ENCODE data around the gene GLDC.
"Not testable (repeated sequence)": the region's sequence is repeated elsewhere in the genome, so short reads cannot be mapped to it uniquely, and the experiment has no call there.

The GLDC gene

GRCh38 chr9:6562871-6563430 is 82.6 kb downstream of the GLDC start:
- DNase-seq, result no peak

GRCh38 chr9:6562201-6562600 is 83.3 kb downstream of the GLDC start:
- DNase-seq, result no peak

GRCh38 chr9:6557883-6558616 is 87.5 kb downstream of the GLDC start:
- DNase-seq, result peak; percentile 69

GRCh38 chr9:6553866-6554265 is 91.7 kb downstream of the GLDC start:
- DNase-seq, result no peak

GRCh38 chr9:6552498-6553121 is 92.9 kb downstream of the GLDC start:
- DNase-seq, result no peak

- DNase-seq, result peak; percentile 67
Measured at GRCh38 chr9:6552033-6552432, 93.5 kb downstream of the GLDC start.

- no peak for DNase-seq
Measured at GRCh38 chr9:6551136-6551535, 94.4 kb downstream of the GLDC start.

- DNase-seq, result peak; percentile 68
Measured at GRCh38 chr9:6549106-6549800, 96.3 kb downstream of the GLDC start.

- no peak for DNase-seq
Measured at GRCh38 chr9:6545017-6545691, 100.4 kb downstream of the GLDC start.

GRCh38 chr9:6543204-6543603 is 102.3 kb downstream of the GLDC start:
- DNase-seq, result no peak

GRCh38 chr9:6542617-6543016 is 102.9 kb downstream of the GLDC start:
- DNase-seq, result not testable (repeated sequence)

- no peak for DNase-seq
Measured at GRCh38 chr9:6538666-6539071, 106.9 kb downstream of the GLDC start.

GRCh38 chr9:6535594-6535993 is 109.9 kb downstream of the GLDC start:
- no peak for DNase-seq

- DNase-seq, result no peak
Measured at GRCh38 chr9:6525326-6526045, 120.0 kb downstream of the GLDC start.

- no peak for DNase-seq
Measured at GRCh38 chr9:6522263-6522662, 123.3 kb downstream of the GLDC start.

GRCh38 chr9:6512085-6512657 is 133.4 kb downstream of the GLDC start:
- no peak for DNase-seq

- DNase-seq, result no peak
Measured at GRCh38 chr9:6506571-6506970, 139.0 kb downstream of the GLDC start.

- DNase-seq, result no peak
Measured at GRCh38 chr9:6502399-6502798, 143.1 kb downstream of the GLDC start.

- no peak for DNase-seq
Measured at GRCh38 chr9:6501526-6502210, 143.9 kb downstream of the GLDC start.

GRCh38 chr9:6498982-6499381 is 146.5 kb downstream of the GLDC start:
- DNase-seq, result no peak

GRCh38 chr9:6495466-6495865 is 150.1 kb downstream of the GLDC start:
- no peak for DNase-seq

GRCh38 chr9:6490863-6491262 is 154.7 kb downstream of the GLDC start:
- no peak for DNase-seq

Measured in NCI-H1092 (cell line).